ENCODE results near the gene SLC35D2.

DNA sequence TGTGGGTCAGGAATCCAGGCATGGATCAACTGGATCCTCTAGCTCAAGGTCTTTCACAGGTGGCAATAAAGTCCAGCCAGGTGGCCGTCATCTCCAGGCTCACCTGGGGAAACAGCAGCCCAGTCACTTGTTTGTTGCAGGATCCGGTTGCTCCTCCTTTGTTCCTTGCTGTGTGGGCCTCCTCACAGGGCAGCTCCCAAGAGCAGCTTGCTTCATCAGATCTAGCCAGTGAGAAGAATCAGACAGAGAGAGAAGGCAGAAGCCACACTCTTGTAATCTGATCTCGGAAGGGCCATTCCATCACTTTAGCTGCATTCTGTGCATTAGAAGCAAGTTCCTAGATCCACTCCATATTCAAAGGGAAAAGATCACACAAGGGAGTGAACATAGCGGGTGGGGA, 78.3 kb downstream of the SLC35D2 start:
- TF ChIP-seq POLR2A (IDR thresholded peaks at IDR 0.05; ENCODE audit: low read depth) (no peak), POLR2AphosphoS5 (IDR thresholded peaks at IDR 0.05) (no peak)
- TF ChIP-seq, protein P1, sequence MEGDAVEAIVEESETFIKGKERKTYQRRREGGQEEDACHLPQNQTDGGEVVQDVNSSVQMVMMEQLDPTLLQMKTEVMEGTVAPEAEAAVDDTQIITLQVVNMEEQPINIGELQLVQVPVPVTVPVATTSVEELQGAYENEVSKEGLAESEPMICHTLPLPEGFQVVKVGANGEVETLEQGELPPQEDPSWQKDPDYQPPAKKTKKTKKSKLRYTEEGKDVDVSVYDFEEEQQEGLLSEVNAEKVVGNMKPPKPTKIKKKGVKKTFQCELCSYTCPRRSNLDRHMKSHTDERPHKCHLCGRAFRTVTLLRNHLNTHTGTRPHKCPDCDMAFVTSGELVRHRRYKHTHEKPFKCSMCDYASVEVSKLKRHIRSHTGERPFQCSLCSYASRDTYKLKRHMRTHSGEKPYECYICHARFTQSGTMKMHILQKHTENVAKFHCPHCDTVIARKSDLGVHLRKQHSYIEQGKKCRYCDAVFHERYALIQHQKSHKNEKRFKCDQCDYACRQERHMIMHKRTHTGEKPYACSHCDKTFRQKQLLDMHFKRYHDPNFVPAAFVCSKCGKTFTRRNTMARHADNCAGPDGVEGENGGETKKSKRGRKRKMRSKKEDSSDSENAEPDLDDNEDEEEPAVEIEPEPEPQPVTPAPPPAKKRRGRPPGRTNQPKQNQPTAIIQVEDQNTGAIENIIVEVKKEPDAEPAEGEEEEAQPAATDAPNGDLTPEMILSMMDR (IDR thresholded peaks at IDR 0.05): no peak
